Measurements from ENCODE around the gene HELZ2.

DNA sequence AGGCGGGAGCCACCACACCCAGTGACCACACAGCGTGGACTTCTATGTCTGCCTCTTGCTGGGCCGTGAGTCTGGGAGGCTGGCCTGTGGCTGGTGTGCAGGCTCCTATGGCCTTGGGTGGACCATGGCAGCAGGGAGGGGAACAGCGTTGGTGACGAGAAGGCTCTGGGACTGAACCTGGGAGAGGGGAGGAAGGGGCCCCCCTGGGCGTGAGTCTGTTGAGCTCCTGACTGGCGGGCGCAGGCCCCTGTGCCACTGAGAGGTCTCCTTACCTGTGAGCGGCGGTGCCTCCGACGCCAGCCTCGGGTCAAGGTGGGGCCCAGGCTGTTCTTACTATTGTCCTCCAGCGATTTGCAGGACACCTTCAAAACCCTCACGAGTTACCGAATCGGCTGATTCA, 12.8 kb upstream of the HELZ2 start:
- TF ChIP-seq POLR2A (IDR thresholded peaks at IDR 0.05): no peak
- TF ChIP-seq, protein P1, sequence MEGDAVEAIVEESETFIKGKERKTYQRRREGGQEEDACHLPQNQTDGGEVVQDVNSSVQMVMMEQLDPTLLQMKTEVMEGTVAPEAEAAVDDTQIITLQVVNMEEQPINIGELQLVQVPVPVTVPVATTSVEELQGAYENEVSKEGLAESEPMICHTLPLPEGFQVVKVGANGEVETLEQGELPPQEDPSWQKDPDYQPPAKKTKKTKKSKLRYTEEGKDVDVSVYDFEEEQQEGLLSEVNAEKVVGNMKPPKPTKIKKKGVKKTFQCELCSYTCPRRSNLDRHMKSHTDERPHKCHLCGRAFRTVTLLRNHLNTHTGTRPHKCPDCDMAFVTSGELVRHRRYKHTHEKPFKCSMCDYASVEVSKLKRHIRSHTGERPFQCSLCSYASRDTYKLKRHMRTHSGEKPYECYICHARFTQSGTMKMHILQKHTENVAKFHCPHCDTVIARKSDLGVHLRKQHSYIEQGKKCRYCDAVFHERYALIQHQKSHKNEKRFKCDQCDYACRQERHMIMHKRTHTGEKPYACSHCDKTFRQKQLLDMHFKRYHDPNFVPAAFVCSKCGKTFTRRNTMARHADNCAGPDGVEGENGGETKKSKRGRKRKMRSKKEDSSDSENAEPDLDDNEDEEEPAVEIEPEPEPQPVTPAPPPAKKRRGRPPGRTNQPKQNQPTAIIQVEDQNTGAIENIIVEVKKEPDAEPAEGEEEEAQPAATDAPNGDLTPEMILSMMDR (IDR thresholded peaks at IDR 0.05): no peak
